ELR (cell line): Measurements from ENCODE around the gene PHACTR3.

Experiments
- DNase-seq: peaks from one replicate; pipeline ENCODE4 v3.0.0-alpha.2; 2015; ENCODE audit warnings: low read depth

Gene PHACTR3

DNA sequence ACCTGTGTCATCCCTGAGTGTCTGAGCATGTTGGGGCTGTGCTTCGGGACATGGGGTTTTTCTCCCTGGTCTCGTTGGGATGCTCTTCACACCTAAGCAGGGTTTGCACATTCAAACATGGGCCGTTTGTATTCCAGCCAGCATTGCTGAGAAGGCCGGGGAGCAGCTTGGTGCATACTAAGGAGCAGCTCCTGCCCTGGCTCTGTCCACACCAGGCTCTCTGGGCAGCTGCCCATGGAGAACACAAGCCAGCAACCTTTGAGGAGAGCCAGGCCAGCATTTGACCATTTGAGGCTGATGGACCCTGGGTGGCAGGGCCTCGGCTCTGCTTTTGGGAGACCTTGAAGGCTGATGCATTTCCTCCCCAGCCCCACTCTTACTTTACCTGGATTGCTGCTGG is 92.1 kb downstream of the PHACTR3 start:
- DNase-seq = no peak

DNA sequence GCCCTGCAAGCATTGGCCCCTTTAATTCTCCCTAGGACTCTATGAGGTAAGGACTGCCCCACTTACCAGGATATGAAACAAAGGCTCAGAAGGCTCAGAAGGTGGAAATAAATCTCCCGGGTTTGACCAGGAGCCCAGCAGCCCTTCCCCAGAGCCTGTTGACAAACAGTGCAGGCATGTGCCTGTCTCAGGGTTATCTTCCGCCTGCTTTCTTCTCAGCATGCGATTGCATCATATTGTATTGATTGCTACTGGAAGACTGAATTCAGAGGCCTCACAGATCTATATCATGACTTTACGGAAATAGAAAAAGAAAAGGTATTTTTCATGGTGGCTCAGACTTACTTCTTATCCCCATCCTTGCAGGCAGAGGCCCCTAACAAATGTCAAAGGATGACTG is 92.7 kb downstream of the PHACTR3 start:
- no peak for DNase-seq

GRCh38 chr20:59698598-59698997 is 94.3 kb downstream of the PHACTR3 start:
- DNase-seq = no peak

- no peak for DNase-seq
Measured at GRCh38 chr20:59701236-59701635, 96.9 kb downstream of the PHACTR3 start.

GRCh38 chr20:59703046-59703445 is 98.7 kb downstream of the PHACTR3 start:
- no peak for DNase-seq

DNA sequence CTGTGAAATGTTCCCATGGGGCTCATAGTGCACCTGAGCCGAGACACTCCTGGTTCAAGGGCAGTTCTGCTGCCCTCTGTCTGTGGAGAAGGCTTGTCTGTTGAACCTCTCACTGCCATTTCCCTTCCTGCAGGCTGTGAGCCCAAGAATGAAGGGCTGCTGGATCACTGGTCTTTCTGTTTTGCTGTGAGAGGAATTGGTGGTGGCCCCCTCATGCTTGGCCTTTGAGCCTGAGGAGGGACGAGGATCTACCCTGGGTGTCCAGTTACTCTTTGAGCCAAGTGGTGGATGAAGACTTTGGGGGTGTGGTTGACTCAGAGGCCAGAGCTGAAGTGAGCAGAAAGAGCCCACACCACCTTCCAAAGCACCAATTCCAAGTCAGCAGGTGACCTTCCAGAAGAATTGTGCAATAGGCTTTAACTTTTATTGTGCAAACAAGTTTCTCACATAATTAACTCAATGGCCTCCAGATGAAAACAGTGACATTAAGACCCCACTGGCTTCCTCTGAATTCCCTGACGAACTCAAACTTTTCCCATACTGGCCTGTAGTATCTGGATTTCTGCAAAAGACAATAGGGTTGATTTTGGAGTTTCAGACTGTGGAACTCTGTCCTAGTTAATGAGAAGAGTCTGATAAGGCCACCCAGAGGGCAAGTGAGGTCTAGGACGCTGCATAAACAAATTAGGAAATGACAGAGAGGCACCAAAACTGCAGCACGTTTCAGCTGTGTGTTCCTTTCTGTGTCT is 101.5 kb downstream of the PHACTR3 start:
- DNase-seq = no peak

- no peak for DNase-seq
Measured at GRCh38 chr20:59706400-59706693, 102.0 kb downstream of the PHACTR3 start.

DNA sequence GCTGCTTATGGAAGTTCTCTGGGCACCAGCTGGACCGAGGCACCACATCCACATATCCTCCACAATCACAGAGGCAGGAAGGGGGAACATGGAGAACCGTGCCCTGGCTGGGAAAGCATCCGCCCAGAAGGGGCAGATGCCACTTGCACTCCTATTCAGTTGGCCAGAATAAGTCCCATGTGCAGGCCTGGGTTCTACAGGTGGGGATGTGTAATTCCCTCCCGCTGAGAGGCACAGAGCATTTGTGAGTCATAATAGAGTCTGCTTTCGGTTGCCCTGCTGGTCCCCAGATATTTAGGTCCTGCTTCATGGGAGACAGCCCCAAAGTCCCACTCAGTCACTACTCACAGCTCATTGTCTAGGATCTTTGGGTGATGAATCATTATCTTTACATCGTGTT is 104.0 kb downstream of the PHACTR3 start:
- no peak for DNase-seq

DNA sequence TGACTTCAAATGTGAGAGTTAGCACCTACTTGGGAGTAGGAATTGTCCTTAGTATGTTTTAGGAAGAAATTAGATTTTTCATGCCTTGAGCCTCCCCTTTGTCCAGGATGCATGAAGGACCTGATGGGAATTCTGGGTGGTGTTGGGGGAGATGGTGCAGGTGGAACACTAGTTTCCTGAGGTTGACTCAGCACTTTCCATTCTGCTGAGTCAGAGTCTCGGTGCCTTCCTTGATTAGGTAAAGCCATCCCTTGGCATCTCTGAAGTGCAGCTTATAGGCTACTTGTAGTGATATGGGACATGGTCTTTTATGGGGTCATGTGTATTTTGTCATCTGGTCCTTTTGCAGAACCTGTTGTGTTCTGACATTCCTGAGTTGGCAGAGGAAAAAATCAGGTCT is 105.3 kb downstream of the PHACTR3 start:
- no peak for DNase-seq

DNA sequence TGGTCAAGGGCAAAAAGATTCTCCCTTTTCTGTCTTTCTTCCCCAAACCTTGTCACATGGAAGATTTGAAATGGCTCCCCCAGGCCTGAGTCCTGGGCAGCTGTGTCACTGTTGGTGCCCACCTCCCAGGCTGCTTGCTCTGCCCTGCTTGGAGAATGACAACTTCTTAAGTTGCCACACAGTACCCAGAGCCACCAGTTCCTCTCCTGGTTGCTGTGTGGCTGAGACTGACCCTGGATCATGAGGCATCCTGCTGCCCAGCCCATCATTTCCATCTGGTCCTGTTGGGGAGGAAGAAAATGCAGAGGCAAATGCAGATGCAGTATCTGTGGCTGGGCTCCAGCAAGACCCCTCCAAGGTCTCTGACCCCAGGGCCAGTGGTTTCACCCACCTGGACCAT is 113.7 kb downstream of the PHACTR3 start:
- no peak for DNase-seq

DNA sequence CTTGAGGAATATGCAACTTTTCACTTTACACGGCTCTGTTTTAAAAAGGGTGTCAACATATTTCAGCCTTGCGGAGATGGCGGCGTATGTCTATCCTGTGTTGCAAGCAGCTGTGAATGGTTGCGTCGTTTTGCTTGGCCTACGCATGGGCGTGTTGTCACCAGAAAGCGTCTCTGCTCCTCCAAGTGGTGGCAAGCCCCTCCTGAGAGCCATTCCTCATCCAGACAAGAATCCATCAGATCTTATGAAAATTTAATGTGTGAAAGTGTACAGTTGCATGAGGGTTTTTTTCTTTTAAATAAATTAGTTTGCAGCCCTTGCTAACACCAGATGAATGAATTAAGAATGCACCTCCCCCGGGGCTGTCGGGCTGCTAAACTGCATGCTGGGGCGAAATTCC is 114.4 kb downstream of the PHACTR3 start:
- DNase-seq = no peak

- DNase-seq = no peak
Measured at GRCh38 chr20:59720013-59720412, 115.7 kb downstream of the PHACTR3 start.

DNA sequence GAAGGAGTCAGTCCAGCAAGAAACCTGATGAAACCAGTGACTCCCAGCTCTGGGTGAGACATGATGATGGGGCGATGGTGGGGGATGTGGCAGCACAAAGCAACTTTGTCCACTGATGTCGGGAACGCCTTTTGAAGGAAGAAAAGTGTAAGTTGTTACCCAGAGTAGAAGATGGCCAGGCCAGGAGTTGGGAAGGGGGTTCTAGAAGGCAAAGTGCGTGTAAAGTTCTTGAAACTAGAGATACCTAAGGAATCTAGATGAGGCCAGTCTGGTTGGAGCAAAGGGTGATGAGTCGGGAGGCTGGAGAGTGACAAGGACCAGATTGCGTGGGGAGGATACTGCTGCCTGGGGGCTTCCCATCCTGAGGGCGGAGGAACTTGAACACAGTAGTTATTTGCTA is 117.0 kb downstream of the PHACTR3 start:
- DNase-seq = no peak

DNA sequence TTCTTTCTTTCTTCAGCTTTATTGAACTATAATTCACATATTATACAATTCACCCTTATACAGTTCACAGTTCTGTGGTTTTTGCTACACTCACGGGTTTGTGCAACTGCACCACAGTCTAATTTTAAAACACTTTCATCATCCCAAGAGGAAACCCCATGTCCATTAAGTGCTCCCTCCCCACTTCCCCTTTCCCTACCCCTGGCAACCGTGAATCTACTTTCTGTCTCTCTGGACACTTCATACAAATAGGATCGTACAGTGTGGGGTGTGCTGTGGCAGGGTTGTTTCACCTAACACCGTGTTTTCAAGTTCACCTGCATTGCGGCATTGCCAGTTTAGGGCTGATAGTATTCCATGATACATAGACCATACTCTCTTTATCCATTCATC is 118.8 kb downstream of the PHACTR3 start:
- DNase-seq = no peak

DNA sequence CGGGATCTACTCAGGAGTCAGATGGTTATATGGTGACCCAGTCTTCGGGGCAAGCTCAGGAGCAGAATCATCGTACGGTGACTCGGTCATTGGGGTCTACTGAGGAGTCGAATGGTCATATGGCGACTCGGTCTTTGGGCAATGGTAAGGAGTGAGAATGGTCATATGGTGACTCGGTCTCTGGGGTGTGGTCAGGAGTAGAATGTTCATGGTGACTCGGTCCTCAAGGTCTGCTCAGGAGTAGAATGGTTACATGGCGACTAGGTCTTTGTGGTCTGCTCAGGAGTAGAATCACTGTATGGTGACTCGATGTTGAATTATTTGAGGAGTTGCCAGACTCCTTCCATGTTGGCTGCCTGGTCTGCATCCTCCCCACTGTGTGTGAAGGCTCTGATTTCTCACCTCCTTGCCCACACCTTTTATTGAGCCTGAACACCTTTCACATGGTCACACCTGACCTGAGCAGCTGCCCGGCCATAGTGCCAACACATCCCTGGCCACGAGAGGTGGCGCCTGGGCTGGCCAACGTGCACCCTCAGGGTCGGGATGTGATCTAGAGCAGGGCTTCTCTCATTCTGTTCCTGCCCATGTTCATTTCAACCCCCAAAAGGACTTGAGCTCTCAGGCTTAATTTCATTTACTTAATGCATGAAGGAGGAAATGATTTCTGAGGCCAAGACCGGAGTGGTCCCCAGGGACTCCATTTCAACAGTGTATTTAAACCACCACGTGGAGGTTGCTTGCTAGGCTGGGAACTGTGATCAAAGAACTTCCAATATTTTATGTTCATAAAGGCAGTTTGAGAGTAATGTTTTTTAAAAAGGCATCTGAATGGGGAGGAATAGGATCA is 119.5 kb downstream of the PHACTR3 start:
- no peak for DNase-seq

DNA sequence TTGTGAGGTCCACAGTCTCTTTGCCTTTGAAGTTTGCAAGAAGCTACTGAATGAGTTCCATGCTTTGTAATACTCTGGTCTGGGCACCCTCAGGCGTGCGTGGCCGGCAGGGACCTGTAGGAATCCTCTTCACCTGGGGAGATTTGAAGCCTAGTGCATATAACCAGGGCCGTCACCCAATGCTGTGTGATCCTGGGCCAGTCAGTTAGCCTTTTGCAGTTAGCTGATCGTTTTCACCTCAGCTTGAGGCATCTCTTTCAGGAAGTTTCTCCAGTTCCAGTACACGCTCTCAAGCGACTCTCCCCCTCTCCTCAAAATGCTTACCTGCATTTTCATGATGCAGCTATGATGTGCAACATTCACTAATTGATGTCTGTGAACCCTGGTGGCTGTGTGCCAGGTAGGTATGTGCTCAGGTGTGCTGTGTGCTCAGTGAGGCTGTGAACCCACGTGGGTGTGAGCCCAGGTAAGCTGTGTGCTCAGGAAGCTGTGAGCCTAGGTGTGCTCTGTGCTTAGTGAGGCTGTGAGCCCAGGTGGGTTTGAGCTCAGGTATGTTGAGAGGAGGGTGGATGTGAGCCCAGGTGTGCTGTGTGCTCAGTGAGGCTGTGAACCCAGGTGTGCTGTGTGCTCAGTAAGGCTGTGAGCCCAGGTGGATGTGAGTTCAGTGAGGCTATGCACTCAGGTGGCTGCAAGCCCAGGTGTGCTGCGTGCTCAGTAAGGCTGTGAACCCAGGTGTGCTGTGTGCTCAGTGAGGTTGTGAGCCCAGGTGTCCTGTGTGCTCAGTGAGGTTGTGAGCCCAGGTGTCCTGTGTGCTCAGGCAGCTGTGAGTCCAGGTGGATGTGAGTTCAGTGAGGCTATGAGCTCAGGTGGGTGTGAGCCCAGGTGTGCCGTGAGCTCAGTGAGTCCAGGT is 120.4 kb downstream of the PHACTR3 start:
- no peak for DNase-seq

- DNase-seq = no peak
Measured at GRCh38 chr20:59725476-59726280, 121.3 kb downstream of the PHACTR3 start.

GRCh38 chr20:59726281-59726595 is 121.9 kb downstream of the PHACTR3 start:
- DNase-seq = no peak

DNA sequence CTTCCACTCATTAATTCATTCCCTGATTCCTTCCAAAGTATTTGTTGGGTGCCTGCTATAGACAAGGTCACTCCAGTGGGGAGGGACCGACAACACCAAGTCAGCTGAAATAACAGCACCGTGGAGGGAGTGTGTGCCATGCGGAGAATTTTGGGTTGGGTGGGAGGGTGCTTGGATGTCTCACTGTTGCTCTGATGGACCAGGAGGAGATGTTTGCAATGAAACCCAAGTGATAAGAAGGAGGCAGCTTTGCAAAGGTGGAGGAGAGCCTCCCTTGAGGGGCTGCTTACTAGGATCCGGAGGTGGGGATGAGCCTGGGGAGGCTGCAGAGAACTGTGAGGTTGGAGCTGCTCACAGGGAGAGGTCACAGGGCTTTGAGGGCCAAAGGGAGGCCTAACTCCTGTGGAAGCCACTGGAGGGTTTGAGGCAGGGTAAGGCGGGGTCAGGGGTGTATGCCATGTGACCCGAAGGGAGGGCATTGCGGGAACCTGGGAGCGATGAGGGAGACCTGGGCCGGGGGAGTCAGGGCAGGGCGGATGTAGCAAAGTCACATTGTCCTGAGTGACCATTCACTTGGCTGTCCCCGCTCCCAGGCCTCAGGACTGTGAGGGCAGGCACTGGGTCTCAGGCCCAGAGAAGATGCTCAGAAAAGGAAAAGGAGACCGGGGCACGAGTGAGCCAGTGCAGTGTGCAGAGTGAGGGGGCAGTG is 124.5 kb downstream of the PHACTR3 start:
- no peak for DNase-seq

DNA sequence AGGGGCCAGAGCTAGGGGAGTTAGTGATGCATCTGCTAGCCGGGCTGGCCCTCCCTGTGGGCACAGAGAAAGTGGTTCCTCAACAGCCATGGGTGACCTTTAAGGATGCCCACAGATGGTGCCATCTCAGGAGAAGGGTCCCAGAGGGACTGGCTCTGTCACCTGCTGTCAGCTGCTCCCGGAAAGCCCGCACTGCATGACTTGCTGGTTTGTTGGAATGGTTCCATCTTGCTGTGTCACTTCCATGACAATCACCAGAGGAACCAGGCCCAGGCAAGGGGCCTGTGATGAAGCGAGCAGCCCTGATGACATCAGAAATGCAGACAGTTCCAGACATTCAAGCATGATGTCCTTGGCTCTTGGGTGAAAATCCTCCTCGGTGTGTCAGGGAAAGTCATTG is 125.2 kb downstream of the PHACTR3 start:
- DNase-seq = no peak

DNA sequence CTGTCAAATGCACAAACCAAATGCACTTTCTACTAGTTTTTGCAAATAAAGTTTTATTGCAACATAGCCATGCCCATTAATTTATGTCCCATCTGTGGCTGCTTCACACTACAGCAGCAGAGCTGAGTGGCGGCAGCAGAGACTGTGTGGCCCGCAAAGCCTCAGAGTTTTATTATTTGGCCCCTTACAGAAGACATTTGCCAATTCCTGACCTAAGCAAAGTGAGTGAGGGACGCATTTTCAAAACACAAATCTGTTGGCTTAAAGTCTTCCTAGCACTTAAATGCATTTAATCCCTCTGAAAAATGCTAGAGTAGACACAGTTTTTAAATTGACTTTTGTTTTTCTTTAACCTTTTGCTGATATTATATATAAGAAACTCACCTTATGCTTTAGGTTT is 126.4 kb downstream of the PHACTR3 start:
- no peak for DNase-seq
